K562 (cell line): ENCODE results near the gene MRPS18B. TPM values are rescaled to one million over a fixed set of nuclear protein-coding genes. Genes with fewer than 3 reads are reported as not detected.
A peak's percentile ranks its signal among the peaks of the same experiment; 100 is the strongest.

Source experiments
- ATAC-seq: fragments of 200-7000 bp; cut with Tn5 transposase; 3 replicates; pipeline ENCODE4 v1.9.1; 2020; ENCODE audit warnings: moderate library complexity
- BruUV-seq: library from RNA; stranded (reverse); fragments of 400-500 nt; replicated peaks from 2 replicates; lab custom pipeline; 2021; lab: Mats Ljungman, UMichigan
- CTCF ChIA-PET: fragments of 300-600 bp; formaldehyde crosslinking; extraction: SDS; loops from one replicate; lab custom pipeline; 2021; ENCODE audit warnings: low intra/inter-chr PET ratio; lab: Yijun Ruan, JAX
- POLR2A ChIA-PET: fragments of 300-600, 350-650 bp; sonication (Branson Sonifier 250); formaldehyde crosslinking; extraction: SDS; loops from one replicate; lab custom pipeline; 2021; ENCODE audit warnings: antibody characterized with exemption, inconsistent platforms; lab: Yijun Ruan, JAX
- DNase-seq, 4 experiments: peaks; one replicate each; pipeline versions ENCODE4 v3.0.0 to v3.0.0-alpha.2; 2011 to 2018; ENCODE audit warnings: low spot score in 3 of 4, mixed read lengths in 3 of 4; ENCODE audit errors: extremely low read depth in 1 of 4
- FAIRE-seq: peaks from 2 replicates; lab custom pipeline; 2011; peaks lifted over from hg19 to GRCh38; lab: Jason Lieb, UNC
- H2AFZ ChIP-seq: 2 replicates; pipeline ENCODE4 v1.6.0; 2011; ENCODE audit warnings: low read depth, low read length, control low read depth, inconsistent platforms
- H3K27ac ChIP-seq: fragments of 200-600 bp; 3 replicates; pipeline ENCODE4 v1.8.0; 2011; ENCODE audit warnings: low read depth, mild to moderate bottlenecking, control low read depth, inconsistent platforms, low read length, moderate library complexity, mixed read lengths; ENCODE audit errors: extremely low read depth
- H3K27me3 ChIP-seq, 2 experiments: fragments of 300-600 bp in 1 of 2; 2 replicates in 1 of 2; 3 replicates in 1 of 2; pipeline versions ENCODE4 v1.6.0 to v1.8.0; 2011; ENCODE audit warnings: inconsistent platforms in 2 of 2, low read length in 2 of 2, mild to moderate bottlenecking in 1 of 2, mixed read lengths in 1 of 2, moderate library complexity in 1 of 2; ENCODE audit not compliant: control insufficient read depth in 2 of 2, insufficient read depth in 2 of 2
- H3K36me3 ChIP-seq: fragments of 300-600 bp; 3 replicates; pipeline ENCODE4 v1.8.0; 2011; ENCODE audit warnings: mild to moderate bottlenecking, low read length, inconsistent platforms; ENCODE audit not compliant: control insufficient read depth, insufficient read depth
- H3K4me1 ChIP-seq, 2 experiments: fragments of 200-600 bp in 1 of 2; replicated peaks in 1 of 2; 2 replicates in 1 of 2; 3 replicates in 1 of 2; pipeline versions ENCODE4 v1.5.1 to v1.8.0; 2011; ENCODE audit warnings: inconsistent platforms in 2 of 2, low read length in 2 of 2, mild to moderate bottlenecking in 1 of 2, mixed read lengths in 1 of 2, moderate library complexity in 1 of 2; ENCODE audit not compliant: control insufficient read depth in 2 of 2, insufficient read depth in 2 of 2
- H3K4me2 ChIP-seq: 2 replicates; pipeline ENCODE4 v1.6.1; 2011; ENCODE audit warnings: low read length, control low read depth, inconsistent platforms, mixed read lengths; ENCODE audit not compliant: insufficient read depth
- H3K4me3 ChIP-seq: fragments of 200-600 bp; sonication (generic), shearing (Covaris generic); 2 replicates; pipeline ENCODE4 v1.5.1; 2016; ENCODE audit warnings: control low read depth, inconsistent platforms
- H3K79me2 ChIP-seq: fragments of 200-600 bp; 3 replicates; pipeline ENCODE4 v1.8.0; 2011; ENCODE audit warnings: low read length, inconsistent platforms; ENCODE audit not compliant: control insufficient read depth, insufficient read depth
- H3K9ac ChIP-seq, 2 experiments: 2 replicates each; pipeline versions ENCODE4 v1.6.0 to v1.6.1; 2011; ENCODE audit warnings: low read depth in 2 of 2, low read length in 2 of 2, control low read depth in 1 of 2, inconsistent platforms in 1 of 2, mild to moderate bottlenecking in 1 of 2, mixed read lengths in 1 of 2; ENCODE audit not compliant: insufficient read depth in 1 of 2
- H3K9me1 ChIP-seq: one replicate; pipeline ENCODE4 v1.6.0; 2011; ENCODE audit warnings: inconsistent platforms, mild to moderate bottlenecking, low read length, moderate library complexity; ENCODE audit not compliant: control insufficient read depth, insufficient read depth
- H3K9me3 ChIP-seq: replicated peaks from 2 replicates; pipeline ENCODE4 v1.5.1; 2011; ENCODE audit warnings: low read depth, low read length, inconsistent platforms; ENCODE audit not compliant: control insufficient read depth, insufficient read depth
- H4K20me1 ChIP-seq: replicated peaks from 2 replicates; pipeline ENCODE4 v1.6.1; 2011; ENCODE audit warnings: low read length, inconsistent platforms, mixed read lengths; ENCODE audit not compliant: control insufficient read depth, insufficient read depth
- BRF1 ChIP-seq: IDR thresholded peaks from 3 replicates; pipeline ENCODE4 v1.6.1; 2011; ENCODE audit warnings: borderline replicate concordance, mild to moderate bottlenecking; ENCODE audit not compliant: insufficient read length; ENCODE audit errors: extremely low read depth
- ELF4 ChIP-seq: fragments of 450-650 bp; formaldehyde crosslinking; IDR thresholded peaks from 2 replicates; pipeline ENCODE4 v1.4.0; 2022; ENCODE audit warnings: missing genetic modification characterization
- POLR2A ChIP-seq: fragments of 450-650 bp; conservative IDR thresholded peaks from 2 replicates; pipeline ENCODE4 v1.6.1; 2016
- POLR2AphosphoS2 ChIP-seq: IDR thresholded peaks from 2 replicates; pipeline ENCODE4 v1.6.1; 2012; ENCODE audit warnings: low read length, improper control_type of control experiment
- POLR2B ChIP-seq: fragments of 450-650 bp; IDR thresholded peaks from 2 replicates; pipeline ENCODE4 v1.6.1; 2018; ENCODE audit warnings: low read depth; ENCODE audit not compliant: partially characterized antibody
- POLR2G ChIP-seq: fragments of 200-400 bp; formaldehyde crosslinking; IDR thresholded peaks from 2 replicates; pipeline ENCODE4 v1.6.1; 2017; ENCODE audit warnings: low read depth, mild to moderate bottlenecking, antibody characterized with exemption, low read length, moderate library complexity
- SIN3A ChIP-seq, 2 experiments: fragments of 150-350 bp in 1 of 2; IDR thresholded peaks; 2 replicates each; pipeline ENCODE4 v1.6.1; 2011 to 2016; ENCODE audit warnings: borderline replicate concordance in 2 of 2, low read depth in 2 of 2, low read length in 2 of 2, mild to moderate bottlenecking in 2 of 2, moderate library complexity in 2 of 2; ENCODE audit not compliant: control insufficient read depth in 1 of 2
- SMC3 ChIP-seq: conservative IDR thresholded peaks from 2 replicates; pipeline ENCODE4 v1.6.1; 2011; ENCODE audit warnings: low read depth, low read length, improper control_type of control experiment; ENCODE audit not compliant: insufficient read depth
- SRSF1 ChIP-seq: fragments of 200-400 bp; formaldehyde crosslinking; IDR thresholded peaks from 2 replicates; pipeline ENCODE4 v1.6.1; 2017; ENCODE audit warnings: mild to moderate bottlenecking, low read depth, low read length, moderate library complexity
- ZBTB26 ChIP-seq: fragments of 450-650 bp; formaldehyde crosslinking; IDR thresholded peaks from 2 replicates; pipeline ENCODE4 v1.4.0; 2022; ENCODE audit warnings: missing genetic modification characterization
- ZNF263 ChIP-seq: sonication (generic); formaldehyde crosslinking; IDR thresholded peaks from 2 replicates; pipeline ENCODE4 v1.8.0; 2022; ENCODE audit warnings: mild to moderate bottlenecking, missing genetic modification reagents, borderline replicate concordance
- ZNF778 ChIP-seq: fragments of 450-650 bp; formaldehyde crosslinking; IDR thresholded peaks from 2 replicates; pipeline ENCODE4 v1.4.0; 2020; ENCODE audit warnings: mild to moderate bottlenecking, moderate library complexity
- WGBS: fragments of 100-300 bp; shearing (Covaris generic); methylation state at CpG from one replicate; pipeline ENCODE4 v1.1.6; 2016; ENCODE audit warnings: low coverage, mixed read lengths; ENCODE audit not compliant: insufficient coverage; ENCODE audit errors: missing lambda C conversion rate; 5-methylcytosine and 5-hydroxymethylcytosine counted together
- in situ Hi-C: fragments of 300-500 bp; cut with MboI; formaldehyde crosslinking; loops from 4 replicates; pipeline ENCODE4 v1.15.0; 2018; ENCODE audit warnings: inconsistent platforms, mixed read lengths
- intact Hi-C: fragments of 100-400 bp; cut with micrococcal nuclease; formaldehyde crosslinking; loops from 2 replicates; pipeline ENCODE4 v1.14.2; 2022
- polyA plus RNA-seq, 8 experiments: library from polyadenylated mRNA; depleted of rRNA in 4 of 8; stranded (reverse) in 5 of 8; unstranded in 3 of 8; fragments of >200 nt; fragmentation: Nextera tagmentation in 2 of 8; fragmentation: Illumina TruSeq in 1 of 8; extraction: Ambion mirVana in 2 of 8; extraction: Trizol in 1 of 8; gene quantifications; 2 replicates each; pipeline versions ENCODE4 v1.2.1 to v1.2.3, GENCODE V29; 2011 to 2014; ENCODE audit warnings: inconsistent platforms in 1 of 8, missing spikeins in 1 of 8
- total RNA-seq, 7 experiments: library from RNA; depleted of rRNA in 6 of 7; stranded (reverse); fragments of >200 nt in 6 of 7; fragmentation: Illumina TruSeq in 2 of 7; extraction: Trizol in 2 of 7; gene quantifications; 2 replicates each; pipeline versions ENCODE4 v1.2.1 to v1.2.3, GENCODE V29; 2011 to 2021; ENCODE audit warnings: low replicate concordance in 1 of 7
- TF ChIP-seq, protein P1 (sequence below): fragments of 250-450 bp; sonication (Bioruptor Pico); IDR thresholded peaks from 2 replicates; pipeline ENCODE4 v1.5.0; 2021; ENCODE audit warnings: mild to moderate bottlenecking, moderate library complexity
- TF ChIP-seq, protein P2 (sequence below): fragments of 450-650 bp; IDR thresholded peaks from 2 replicates; pipeline ENCODE4 v1.6.1; 2016

Gene MRPS18B
- total and polyA plus RNA-seq, 9 of the 15 experiments (the other 6 are each of a cell fraction or from before 2014, with no cell fraction given): 132 to 383 (median 178) TPM

- H3K4me2 ChIP-seq: no peak overlapping the region
- H3K9me1 ChIP-seq: no peaks in the 10 kb centered on the region
- no peak for FAIRE-seq
- no peak overlapping the region for H3K27ac ChIP-seq
- peaks cover 70% of the 10 kb centered on the region for H3K36me3 ChIP-seq
- H4K20me1 ChIP-seq: peaks cover 7% of the 10 kb centered on the region; the same call in 1 of the 2 replicates
- no peak overlapping the region for H3K4me3 ChIP-seq
- no peak overlapping the region for H2AFZ ChIP-seq
- H3K4me1 ChIP-seq: peaks cover 4 to 11% of the 10 kb centered on the region in 2 experiments; a peak in 4 of 5 replicates
- CTCF ChIA-PET: no interaction called here
- in situ Hi-C loops: loop anchor here (5.0 kb wide), 1 partner anchor 107 kb away; no protein-coding TSS in a partner anchor
- DNase-seq: no peak
- BruUV-seq: no TSS peak
- no peaks in the 10 kb centered on the region for H3K27me3 ChIP-seq
- H3K79me2 ChIP-seq: no peaks in the 10 kb centered on the region; the same call in 2 of the 3 replicates
- peak; percentile 6 for ATAC-seq
- intact Hi-C loops: no loop called here
- H3K9ac ChIP-seq: no peak overlapping the region; a peak in 1 of 4 replicates
- POLR2A ChIA-PET: interaction anchor here (0.9 to 13.5 kb wide), 10 partner anchors 8 to 118 kb away, joined by 4 to 310 read pairs (median 12); partner anchors contain the start of genes ABCF1, MDC1 and MRPS18B
- no peaks in the 10 kb centered on the region for H3K9me3 ChIP-seq
- WGBS: 84% methylated on average over 12 of the region's 12 CpGs
- no peak for TF ChIP-seq ZNF778 (CRISPR knock-in tag)
- TF ChIP-seq ZBTB26 (CRISPR knock-in tag): no peak
- no peak for TF ChIP-seq SIN3A (IDR thresholded peaks at IDR 0.05; ENCODE audit: borderline replicate concordance in 2 of 2, control insufficient read depth in 1 of 2, low read depth in 2 of 2, low read length in 2 of 2)
- TF ChIP-seq, protein P1, sequence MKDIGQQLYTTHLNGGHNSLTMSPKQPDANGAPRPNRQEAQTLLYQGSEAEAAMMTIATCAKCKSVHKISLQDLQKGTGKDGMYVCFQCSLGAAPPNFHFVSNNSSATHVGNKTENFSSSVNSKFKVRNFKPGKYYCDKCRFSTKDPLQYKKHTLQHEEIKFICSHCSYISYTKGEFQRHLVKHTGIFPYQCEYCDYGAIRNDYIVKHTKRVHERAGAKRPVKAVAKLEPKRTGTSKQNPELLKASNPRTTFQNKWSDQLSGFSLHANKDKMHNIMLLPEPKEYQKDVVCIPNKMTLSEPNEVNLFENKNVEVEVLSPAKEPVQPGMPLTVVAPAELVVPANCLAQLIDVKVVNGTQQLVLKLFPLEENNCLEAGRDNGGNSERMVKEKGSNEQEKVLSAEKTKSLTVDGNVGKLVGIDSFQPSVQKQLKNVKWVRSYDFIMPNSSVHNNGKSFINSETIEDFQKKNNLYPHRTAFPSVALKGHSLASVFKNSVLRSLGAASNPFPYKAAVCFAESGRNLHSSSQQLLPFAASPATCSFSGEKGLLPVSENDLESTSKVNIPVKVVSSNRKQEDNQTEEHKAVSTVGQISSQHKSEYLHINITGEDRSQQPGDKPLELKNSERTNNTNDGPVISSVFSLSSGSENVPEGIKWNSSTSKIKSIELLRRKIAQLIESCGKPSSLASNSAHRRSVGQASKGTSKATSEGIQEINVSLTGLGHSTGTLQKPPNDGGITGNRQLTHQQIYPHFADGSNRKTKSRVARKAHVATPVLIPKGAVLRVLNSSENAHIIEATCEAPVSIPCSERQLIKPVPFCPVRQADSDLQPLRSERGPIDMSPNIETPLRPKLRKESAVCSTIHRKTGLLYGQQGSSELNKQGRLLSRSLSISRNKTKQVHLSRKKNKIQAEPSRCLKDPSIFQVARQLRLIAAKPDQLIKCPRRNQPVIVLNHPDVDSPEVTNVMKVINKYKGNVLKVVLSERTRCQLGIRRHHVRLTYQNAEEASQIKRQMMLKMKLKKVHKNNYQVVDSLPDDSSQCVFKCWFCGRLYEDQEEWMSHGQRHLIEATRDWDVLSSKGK (CRISPR knock-in tag): no peak
- TF ChIP-seq, protein P2, sequence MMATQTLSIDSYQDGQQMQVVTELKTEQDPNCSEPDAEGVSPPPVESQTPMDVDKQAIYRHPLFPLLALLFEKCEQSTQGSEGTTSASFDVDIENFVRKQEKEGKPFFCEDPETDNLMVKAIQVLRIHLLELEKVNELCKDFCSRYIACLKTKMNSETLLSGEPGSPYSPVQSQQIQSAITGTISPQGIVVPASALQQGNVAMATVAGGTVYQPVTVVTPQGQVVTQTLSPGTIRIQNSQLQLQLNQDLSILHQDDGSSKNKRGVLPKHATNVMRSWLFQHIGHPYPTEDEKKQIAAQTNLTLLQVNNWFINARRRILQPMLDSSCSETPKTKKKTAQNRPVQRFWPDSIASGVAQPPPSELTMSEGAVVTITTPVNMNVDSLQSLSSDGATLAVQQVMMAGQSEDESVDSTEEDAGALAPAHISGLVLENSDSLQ: peak; percentile 55
- TF ChIP-seq POLR2A: peak; percentile 56
- TF ChIP-seq ELF4: no peak
- no peak for TF ChIP-seq SRSF1
- TF ChIP-seq ZNF263 (CRISPR knock-in tag): no peak
- peak; percentile 67; the same call in 1 of the 2 replicates for TF ChIP-seq POLR2AphosphoS2
- TF ChIP-seq POLR2G: no peak
- TF ChIP-seq BRF1: no peak
- no peak for TF ChIP-seq SMC3
- TF ChIP-seq POLR2B: peak; percentile 53
Measured at GRCh38 chr6:30598912-30599624, 18.6 kb upstream of the MRPS18B start.
